GM12864 (cell line): Measurements from ENCODE around the gene TBC1D1.

ENCODE experiments used
- DNase-seq: peaks from one replicate; pipeline ENCODE4 v3.0.0-alpha.2; 2011; ENCODE audit warnings: low read depth
- H3K4me3 ChIP-seq: 2 replicates; pipeline ENCODE4 v1.5.1; 2011; ENCODE audit warnings: mild to moderate bottlenecking, low read depth, low read length, control low read depth
- TF ChIP-seq, protein P1 (sequence below): IDR thresholded peaks from 2 replicates; pipeline ENCODE4 v1.5.1; 2011; ENCODE audit warnings: low read depth, mild to moderate bottlenecking, moderate library complexity, low read length, control low read depth, inconsistent platforms; ENCODE audit errors: missing control alignments

TBC1D1 gene

DNA sequence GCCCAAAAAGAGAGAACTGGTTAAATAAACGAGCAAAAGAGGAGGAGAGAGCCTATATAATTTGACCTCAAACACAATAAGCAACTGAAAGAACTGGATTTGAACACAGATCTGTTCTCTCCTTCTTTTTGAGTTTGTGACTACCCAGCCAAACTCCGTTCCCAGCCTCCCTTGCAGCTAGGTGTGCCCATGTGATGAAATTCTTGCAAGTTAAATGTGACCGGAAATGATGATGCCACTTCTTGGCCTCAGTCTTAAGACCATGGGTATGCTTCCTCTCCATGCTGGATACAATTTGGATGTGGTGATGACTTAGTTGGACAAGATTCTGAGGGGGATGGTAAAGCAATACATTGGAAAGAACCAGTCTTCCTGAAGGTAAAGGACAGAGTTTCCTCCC is 273.5 kb downstream of the TBC1D1 start:
- H3K4me3 ChIP-seq = no peak overlapping the region
- no peak for DNase-seq
- TF ChIP-seq, protein P1, sequence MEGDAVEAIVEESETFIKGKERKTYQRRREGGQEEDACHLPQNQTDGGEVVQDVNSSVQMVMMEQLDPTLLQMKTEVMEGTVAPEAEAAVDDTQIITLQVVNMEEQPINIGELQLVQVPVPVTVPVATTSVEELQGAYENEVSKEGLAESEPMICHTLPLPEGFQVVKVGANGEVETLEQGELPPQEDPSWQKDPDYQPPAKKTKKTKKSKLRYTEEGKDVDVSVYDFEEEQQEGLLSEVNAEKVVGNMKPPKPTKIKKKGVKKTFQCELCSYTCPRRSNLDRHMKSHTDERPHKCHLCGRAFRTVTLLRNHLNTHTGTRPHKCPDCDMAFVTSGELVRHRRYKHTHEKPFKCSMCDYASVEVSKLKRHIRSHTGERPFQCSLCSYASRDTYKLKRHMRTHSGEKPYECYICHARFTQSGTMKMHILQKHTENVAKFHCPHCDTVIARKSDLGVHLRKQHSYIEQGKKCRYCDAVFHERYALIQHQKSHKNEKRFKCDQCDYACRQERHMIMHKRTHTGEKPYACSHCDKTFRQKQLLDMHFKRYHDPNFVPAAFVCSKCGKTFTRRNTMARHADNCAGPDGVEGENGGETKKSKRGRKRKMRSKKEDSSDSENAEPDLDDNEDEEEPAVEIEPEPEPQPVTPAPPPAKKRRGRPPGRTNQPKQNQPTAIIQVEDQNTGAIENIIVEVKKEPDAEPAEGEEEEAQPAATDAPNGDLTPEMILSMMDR = no peak

- TF ChIP-seq, protein P1 = no peak
- H3K4me3 ChIP-seq = no peak overlapping the region
- no peak for DNase-seq
Observed at GRCh38 chr4:38166082-38166481, 275.2 kb downstream of the TBC1D1 start.

GRCh38 chr4:38166768-38167167 is 275.9 kb downstream of the TBC1D1 start:
- no peak overlapping the region for H3K4me3 ChIP-seq
- DNase-seq = no peak
- TF ChIP-seq, protein P1 = no peak

- no peak for DNase-seq
- H3K4me3 ChIP-seq = no peak overlapping the region
- TF ChIP-seq, protein P1 = no peak
Observed at GRCh38 chr4:38167973-38168372, 277.1 kb downstream of the TBC1D1 start.

DNA sequence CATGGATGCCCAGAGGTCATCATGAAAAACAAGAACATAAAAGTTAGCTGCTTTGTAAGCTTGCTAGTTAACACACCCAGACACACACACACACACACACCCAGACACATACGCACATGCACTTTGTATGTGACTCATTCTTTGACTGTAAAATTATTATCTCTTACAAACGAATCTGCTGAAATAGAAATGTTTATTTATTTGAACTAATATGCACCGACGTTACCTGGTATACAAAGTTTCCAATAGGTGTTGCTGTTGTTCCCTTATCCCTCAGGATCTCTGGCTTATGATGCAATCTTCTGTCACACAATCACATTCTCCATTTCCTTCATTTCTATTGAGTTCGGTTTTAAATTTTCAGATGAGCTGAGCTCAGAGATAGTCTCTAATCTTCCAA is 278.6 kb downstream of the TBC1D1 start:
- DNase-seq = no peak
- TF ChIP-seq, protein P1 = no peak
- H3K4me3 ChIP-seq = no peak overlapping the region

- no peak overlapping the region for H3K4me3 ChIP-seq
- DNase-seq = no peak
- TF ChIP-seq, protein P1 = no peak
Observed at GRCh38 chr4:38170338-38171169, 279.7 kb downstream of the TBC1D1 start.

DNA sequence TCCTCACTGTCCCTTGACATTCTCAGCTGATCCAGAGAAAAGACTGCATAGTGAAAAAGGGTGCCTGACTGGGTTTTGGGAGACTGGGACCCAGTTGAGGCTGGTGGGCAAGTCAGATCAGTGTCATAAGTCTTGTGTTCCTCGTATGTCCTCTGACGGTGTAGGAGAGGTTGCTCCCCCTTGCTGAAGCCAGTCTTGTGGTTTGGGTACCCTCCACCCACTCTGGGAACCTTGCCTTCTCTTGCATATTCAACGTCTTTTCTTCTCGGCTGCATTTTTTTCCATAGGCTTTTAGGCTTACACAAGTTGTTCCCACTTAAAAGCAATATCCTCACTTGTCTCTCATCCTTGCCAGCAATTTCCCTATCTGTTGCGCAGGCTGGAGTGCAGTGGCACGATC is 281.2 kb downstream of the TBC1D1 start:
- no peak for DNase-seq
- TF ChIP-seq, protein P1 = no peak
- no peak overlapping the region for H3K4me3 ChIP-seq
